Subcutaneous abdominal adipose tissue (tissue), 5 donors: ENCODE data around the gene ALKBH1.
"Not testable (repeated sequence)": the region's sequence is repeated elsewhere in the genome, so short reads cannot be mapped to it uniquely, and the experiment has no call there.

Source experiments
- H3K27ac ChIP-seq: one replicate; pipeline ENCODE4 v1.7.0; 2013; ENCODE audit warnings: low read depth, mild to moderate bottlenecking, inconsistent platforms, low read length, moderate library complexity
- H3K27me3 ChIP-seq, 5 donors: one replicate each; pipeline ENCODE4 v1.7.0; 2013; ENCODE audit warnings: low read length in 5 of 5, inconsistent platforms in 1 of 5; ENCODE audit not compliant: control insufficient read depth in 5 of 5, insufficient read depth in 4 of 5
- H3K36me3 ChIP-seq, 5 donors: one replicate each; pipeline ENCODE4 v1.7.0; 2013; ENCODE audit warnings: low read length in 5 of 5; ENCODE audit not compliant: control insufficient read depth in 5 of 5, insufficient read depth in 5 of 5
- H3K4me1 ChIP-seq, 5 donors: one replicate each; pipeline ENCODE4 v1.7.0; 2013; ENCODE audit warnings: low read length in 5 of 5, mild to moderate bottlenecking in 3 of 5, moderate library complexity in 1 of 5; ENCODE audit not compliant: control insufficient read depth in 5 of 5, insufficient read depth in 5 of 5
- H3K4me3 ChIP-seq, 5 donors: one replicate each; pipeline ENCODE4 v1.7.0; 2013; ENCODE audit warnings: low read length in 5 of 5, low read depth in 1 of 5
- H3K9ac ChIP-seq, 5 donors: one replicate each; pipeline ENCODE4 v1.7.0; 2013; ENCODE audit warnings: low read length in 5 of 5, mild to moderate bottlenecking in 4 of 5, moderate library complexity in 3 of 5
- H3K9me3 ChIP-seq, 5 donors: one replicate each; pipeline ENCODE4 v1.7.0; 2013; ENCODE audit warnings: low read length in 5 of 5; ENCODE audit not compliant: control insufficient read depth in 5 of 5
- donor health status: healthy.
- donor health status: healthy.
- donor health status: healthy.
- donor health status: healthy.
- donor health status: healthy.

The ALKBH1 gene, protein sequence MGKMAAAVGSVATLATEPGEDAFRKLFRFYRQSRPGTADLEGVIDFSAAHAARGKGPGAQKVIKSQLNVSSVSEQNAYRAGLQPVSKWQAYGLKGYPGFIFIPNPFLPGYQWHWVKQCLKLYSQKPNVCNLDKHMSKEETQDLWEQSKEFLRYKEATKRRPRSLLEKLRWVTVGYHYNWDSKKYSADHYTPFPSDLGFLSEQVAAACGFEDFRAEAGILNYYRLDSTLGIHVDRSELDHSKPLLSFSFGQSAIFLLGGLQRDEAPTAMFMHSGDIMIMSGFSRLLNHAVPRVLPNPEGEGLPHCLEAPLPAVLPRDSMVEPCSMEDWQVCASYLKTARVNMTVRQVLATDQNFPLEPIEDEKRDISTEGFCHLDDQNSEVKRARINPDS

DNA sequence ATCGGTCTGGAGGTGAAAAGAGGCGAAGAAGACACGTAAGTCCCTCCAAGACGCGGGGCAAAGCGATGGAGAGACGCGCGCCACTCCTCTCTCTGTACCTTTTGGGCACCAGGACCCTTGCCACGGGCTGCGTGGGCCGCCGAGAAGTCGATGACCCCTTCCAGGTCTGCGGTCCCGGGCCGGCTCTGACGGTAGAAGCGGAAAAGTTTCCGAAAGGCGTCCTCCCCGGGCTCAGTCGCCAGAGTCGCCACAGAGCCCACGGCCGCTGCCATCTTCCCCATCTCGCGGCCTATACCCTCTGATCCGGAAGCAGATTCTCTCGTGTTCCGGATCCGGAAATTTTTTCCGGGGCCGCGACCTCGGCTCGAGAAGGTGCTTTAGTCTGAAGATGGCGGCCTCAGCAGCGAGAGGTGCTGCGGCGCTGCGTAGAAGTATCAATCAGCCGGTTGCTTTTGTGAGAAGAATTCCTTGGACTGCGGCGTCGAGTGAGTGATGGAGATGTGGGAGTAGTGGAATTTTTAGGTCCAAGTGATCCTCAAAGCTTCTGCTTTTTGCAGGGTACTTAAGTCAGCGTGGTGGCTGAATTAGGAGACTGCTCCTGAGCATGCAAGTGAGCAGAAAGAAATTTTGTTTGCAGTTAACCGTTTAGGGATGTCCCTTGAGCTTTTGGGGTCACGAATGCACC lies at the start of gene ALKBH1, which contains the start of gene SLIRP:
Gene ALKBH1, minus strand, starts transcription at position 300 of the 685 bp plus-strand sequence. Its CDS starts 19 bp downstream, at position 281.
Gene SLIRP, plus strand, starts transcription at position 380 of the 685 bp plus-strand sequence. Its CDS starts 9 bp downstream, at position 389.
- Histone ChIP-seq H3K9me3 (no peaks in the 10 kb centered on the region), H3K27me3 (no peaks in the 10 kb centered on the region), H3K4me3 (peak within 1 kb of the TSS; percentile 96 to 100 (median 100)), H3K36me3 (peaks cover 22 to 38% (median 31%) of the 10 kb centered on the region in 5 donors), H3K27ac (peak within 1 kb of the TSS; percentile 54), H3K9ac (peak within 1 kb of the TSS; percentile 82 to 97 (median 83)), H3K4me1 (peaks cover 9 to 36% (median 31%) of the 10 kb centered on the region in 5 donors)

DNA sequence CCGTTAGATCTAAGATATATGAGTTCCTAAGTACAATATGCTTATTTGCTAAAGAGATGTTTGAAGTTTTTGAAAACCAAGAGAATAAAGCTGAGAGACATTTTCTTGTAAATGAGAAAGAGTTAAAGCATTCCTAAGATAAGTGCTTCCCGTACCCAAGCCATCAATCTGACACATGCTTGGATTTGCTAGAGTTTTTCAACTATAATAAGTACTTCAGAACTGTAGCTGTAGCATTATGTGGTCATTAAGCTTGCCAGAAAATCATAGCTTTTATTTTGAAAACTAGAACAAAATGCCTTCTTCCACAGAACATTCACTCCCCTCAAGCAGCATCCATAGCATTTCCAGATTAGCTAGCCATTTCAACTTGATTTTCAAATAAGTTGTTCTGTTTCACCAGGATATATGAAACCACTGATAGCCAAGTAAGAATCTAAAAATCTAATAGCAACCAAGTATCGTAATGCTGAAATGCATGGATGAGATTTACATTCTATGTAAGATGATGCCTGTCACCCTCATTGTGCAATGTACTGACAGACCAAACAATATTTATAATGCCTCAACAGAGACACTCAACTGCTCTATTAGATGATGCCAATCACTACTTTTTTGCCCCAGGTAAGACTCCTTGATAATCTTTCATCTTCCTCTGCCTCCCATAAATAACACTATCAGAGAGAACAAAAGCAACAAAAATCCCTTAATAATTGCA lies 45.1 kb upstream of the ALKBH1 start:
- peaks cover 29 to 51% (median 41%) of the 10 kb centered on the region in 5 donors for H3K36me3 ChIP-seq
- no peak overlapping the region for H3K4me3 ChIP-seq
- H3K4me1 ChIP-seq, result peaks cover 0 to 8% (median 2%) of the 10 kb centered on the region in 5 donors
- H3K9ac ChIP-seq, result no peak overlapping the region
- no peaks in the 10 kb centered on the region for H3K27me3 ChIP-seq
- no peaks in the 10 kb centered on the region for H3K9me3 ChIP-seq
- no peak overlapping the region for H3K27ac ChIP-seq

DNA sequence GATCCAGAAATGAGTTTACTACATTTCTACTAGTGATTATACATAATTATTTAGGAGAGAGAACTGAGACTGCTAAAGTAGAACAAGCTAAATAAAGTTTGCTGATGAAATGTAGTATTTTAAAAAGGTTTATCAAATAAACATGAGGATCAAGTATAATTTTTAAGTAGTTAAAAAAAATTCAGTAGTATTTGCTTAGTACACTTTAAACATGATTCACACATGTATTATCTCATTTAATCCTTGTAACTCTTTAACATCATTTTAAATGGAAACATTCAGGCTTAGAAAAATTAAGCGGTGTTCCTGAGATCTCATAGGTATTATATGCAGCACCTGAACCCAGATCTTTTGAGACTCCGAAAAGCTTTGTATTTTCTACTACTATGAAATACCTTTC lies 44.4 kb upstream of the ALKBH1 start:
- Histone ChIP-seq H3K36me3 (peaks cover 29 to 54% (median 44%) of the 10 kb centered on the region in 5 donors), H3K4me3 (no peak overlapping the region), H3K9me3 (no peaks in the 10 kb centered on the region), H3K27me3 (no peaks in the 10 kb centered on the region), H3K4me1 (peaks cover 0 to 3% (median under 1%) of the 10 kb centered on the region in 5 donors), H3K9ac (no peak overlapping the region), H3K27ac (no peak overlapping the region)

DNA sequence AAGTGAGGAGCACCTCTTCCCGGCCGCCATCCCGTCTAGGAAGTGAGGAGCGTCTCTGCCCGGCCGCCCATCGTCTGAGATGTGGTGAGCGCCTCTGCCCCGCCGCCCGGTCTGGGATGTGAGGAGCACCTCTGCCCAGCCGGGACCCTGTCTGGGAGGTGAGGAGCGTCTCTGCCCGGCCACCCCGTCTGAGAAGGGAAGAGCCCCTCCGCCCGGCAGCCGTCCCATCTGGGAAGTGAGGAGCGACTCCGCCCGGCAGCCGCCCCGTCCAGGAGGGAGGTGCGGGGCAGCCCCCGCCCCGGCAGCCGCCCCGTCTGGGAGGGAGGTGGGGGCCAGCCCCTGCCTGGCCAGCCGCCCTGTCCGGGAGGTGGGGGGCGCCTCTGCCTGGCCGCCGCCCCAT lies 39.6 kb upstream of the ALKBH1 start:
- peaks cover 25 to 55% (median 46%) of the 10 kb centered on the region in 5 donors for H3K36me3 ChIP-seq

DNA sequence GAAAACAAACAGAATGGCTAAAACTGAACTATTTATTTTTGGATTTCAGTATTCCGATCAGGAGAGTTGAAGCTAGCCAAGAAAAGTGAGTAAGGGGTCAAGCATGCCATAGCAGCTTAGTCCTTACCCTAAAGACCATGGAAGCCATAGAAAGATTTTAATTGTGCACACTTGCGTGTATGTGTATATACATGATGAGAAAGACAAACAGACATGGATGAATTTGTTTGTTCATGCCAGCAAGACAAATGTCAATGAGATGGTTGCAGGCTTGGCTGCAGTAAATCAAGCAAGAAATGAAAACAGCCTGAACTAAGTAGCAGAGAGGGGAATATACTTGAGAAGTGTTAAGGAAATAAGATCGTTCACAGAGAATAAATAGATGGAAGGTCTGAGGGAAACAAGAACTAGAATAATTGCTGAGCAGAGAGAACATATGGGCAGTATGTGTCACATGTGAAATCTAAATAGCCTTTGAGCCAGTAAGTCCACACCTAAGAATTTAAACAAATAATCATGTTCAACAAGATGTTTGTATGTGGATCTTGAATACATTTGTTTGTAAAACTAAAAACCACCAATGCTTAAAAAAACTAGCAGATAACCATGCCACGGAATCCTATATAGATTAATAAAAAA lies 38.4 kb upstream of the ALKBH1 start:
- H3K9ac ChIP-seq, result no peak overlapping the region
- no peaks in the 10 kb centered on the region for H3K9me3 ChIP-seq
- H3K27me3 ChIP-seq, result no peaks in the 10 kb centered on the region
- H3K4me3 ChIP-seq, result no peak overlapping the region
- peaks cover 2 to 13% (median 11%) of the 10 kb centered on the region in 5 donors for H3K4me1 ChIP-seq
- H3K27ac ChIP-seq, result peak overlapping the region; percentile 60
- peaks cover 22 to 48% (median 39%) of the 10 kb centered on the region in 5 donors for H3K36me3 ChIP-seq

More for the DNA sequence above, 39.6 kb upstream of the ALKBH1 start:
- H3K4me3 ChIP-seq, H3K27me3 ChIP-seq, H3K9me3 ChIP-seq, H3K9ac ChIP-seq, H3K27ac ChIP-seq: not testable (repeated sequence)
- peaks cover 2 to 13% (median 11%) of the 10 kb centered on the region in 5 donors for H3K4me1 ChIP-seq

DNA sequence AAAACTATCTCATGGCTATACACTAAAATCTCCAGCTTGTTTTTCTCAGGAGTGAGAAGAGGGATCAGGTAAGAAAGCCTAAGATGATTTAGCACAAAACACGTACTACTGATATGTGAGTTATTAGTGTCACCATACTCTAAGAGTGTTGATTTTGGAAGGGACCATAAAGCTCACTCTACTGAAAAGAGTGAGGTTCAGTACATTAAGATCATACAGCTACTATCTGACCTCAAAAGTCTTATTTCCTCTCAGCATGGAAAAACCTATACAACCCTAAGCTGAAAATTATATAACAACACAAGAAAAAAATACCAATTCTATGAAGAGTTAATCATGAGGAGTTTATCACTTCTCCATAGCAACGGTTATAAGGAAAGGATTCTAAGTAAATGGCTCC lies 33.6 kb upstream of the ALKBH1 start:
- H3K4me3 ChIP-seq, result no peak overlapping the region
- peaks cover 20 to 51% (median 32%) of the 10 kb centered on the region in 5 donors for H3K36me3 ChIP-seq
- peaks cover 2 to 14% (median 11%) of the 10 kb centered on the region in 5 donors for H3K4me1 ChIP-seq
- H3K27me3 ChIP-seq, result no peaks in the 10 kb centered on the region
- H3K9ac ChIP-seq, result no peak overlapping the region
- H3K9me3 ChIP-seq, result no peaks in the 10 kb centered on the region
- H3K27ac ChIP-seq, result no peak overlapping the region

DNA sequence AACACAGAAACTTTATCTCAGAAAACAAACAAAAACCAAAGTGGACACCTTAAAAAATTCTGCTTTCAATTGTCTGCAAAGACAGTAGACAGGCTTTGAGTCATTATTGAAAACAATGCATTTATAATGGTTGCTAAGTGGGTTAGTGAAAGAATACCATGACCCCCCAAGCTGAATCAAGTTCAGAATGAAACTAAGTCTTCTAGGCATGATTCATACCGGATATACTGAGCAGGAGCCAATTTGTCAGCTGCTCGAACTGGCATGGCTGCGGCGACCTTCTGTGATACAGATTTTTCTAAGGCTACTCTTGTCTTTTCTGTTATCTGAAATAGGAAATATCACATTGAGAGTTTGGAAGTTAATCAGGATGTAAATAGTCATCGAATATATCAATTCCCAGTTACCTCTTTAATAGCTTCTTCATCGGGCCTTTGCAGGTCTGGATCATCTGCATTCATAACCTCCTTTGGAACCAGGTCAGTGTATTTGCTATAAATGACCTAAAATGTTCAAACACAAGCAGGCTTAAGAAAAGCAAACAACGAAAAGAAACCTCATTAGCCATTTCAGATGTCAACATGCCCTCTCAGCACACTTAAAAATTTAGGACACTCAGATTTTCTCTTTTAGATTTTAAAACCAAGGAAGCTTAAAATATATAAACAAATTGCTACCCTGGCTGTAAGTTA lies 30.9 kb upstream of the ALKBH1 start:
- Histone ChIP-seq H3K4me1 (peaks cover 0 to 5% (median 0%) of the 10 kb centered on the region in 5 donors), H3K27me3 (no peaks in the 10 kb centered on the region), H3K9me3 (no peaks in the 10 kb centered on the region), H3K27ac (no peak overlapping the region), H3K4me3 (no peak overlapping the region), H3K9ac (no peak overlapping the region), H3K36me3 (peaks cover 33 to 67% (median 51%) of the 10 kb centered on the region in 5 donors)

DNA sequence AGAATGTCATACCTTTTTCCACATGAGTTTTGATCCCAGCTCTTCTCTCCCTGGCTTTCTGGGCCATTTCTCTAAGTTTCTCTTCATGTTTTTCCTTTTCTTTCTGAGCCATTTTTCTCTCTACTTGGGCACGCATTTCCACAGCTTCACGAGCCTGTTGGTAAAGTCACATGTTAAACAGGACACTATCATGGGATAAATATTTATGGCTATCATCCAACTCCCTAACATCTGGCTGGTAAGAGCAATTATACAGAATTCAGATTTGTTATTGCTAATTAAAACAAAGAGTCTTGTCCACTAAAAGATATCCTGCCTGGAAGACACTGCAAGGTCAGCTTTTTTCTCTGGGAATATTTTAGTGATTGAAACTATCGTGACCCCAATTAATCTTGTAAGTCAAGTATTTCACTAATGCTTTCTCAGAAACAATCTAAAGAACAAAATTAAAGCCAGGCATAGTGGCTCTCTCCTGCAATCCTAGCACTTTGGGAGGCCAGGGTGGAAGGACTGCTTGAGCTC lies 23.2 kb upstream of the ALKBH1 start:
- H3K36me3 ChIP-seq, result peaks cover 66 to 95% (median 91%) of the 10 kb centered on the region in 5 donors
- no peak overlapping the region for H3K4me3 ChIP-seq
- H3K27ac ChIP-seq, result no peak overlapping the region

DNA sequence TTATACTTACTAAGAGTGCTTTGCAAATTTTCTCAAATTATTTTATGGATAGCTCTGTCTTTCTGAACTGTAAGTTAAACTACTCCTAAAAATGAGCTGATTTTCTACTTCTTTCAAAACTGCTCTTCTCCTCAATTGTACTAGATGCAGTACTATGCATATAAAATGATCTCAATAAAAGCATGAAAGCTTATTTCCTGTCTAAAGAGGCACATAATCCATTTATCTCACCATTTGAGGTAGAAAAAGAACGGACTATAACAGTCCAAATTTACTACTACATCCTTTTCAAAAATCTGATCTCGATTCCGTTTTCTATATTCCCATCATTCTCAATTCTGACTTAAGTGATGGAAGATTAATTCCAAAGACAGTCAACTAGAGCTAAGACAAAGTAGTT lies 14.5 kb upstream of the ALKBH1 start:
- Histone ChIP-seq H3K4me1 (no peaks in the 10 kb centered on the region), H3K9me3 (no peaks in the 10 kb centered on the region), H3K36me3 (peaks cover 52 to 93% (median 84%) of the 10 kb centered on the region in 5 donors), H3K27ac (no peak overlapping the region), H3K4me3 (no peak overlapping the region), H3K9ac (no peak overlapping the region), H3K27me3 (no peaks in the 10 kb centered on the region)

More for the DNA sequence above, 23.2 kb upstream of the ALKBH1 start:
- Histone ChIP-seq H3K9ac (no peak overlapping the region), H3K4me1 (no peaks in the 10 kb centered on the region), H3K27me3 (no peaks in the 10 kb centered on the region), H3K9me3 (no peaks in the 10 kb centered on the region)
